ENCODE data around the gene GIGYF1.
"Not testable (repeated sequence)": the region's sequence is repeated elsewhere in the genome, so short reads cannot be mapped to it uniquely, and the experiment has no call there.

Gene GIGYF1

GRCh38 chr7:100726996-100727761, 33.1 kb upstream of the GIGYF1 start:
- ATAC-seq: no peak
- no peak for TF ChIP-seq BACH2 (CRISPR knock-in tag; IDR thresholded peaks at IDR 0.05; ENCODE audit: borderline replicate concordance)
- no peak for TF ChIP-seq POU6F1 (CRISPR knock-in tag; IDR thresholded peaks at IDR 0.05; ENCODE audit: borderline replicate concordance, low read depth)

GRCh38 chr7:100724364-100724763, 30.3 kb upstream of the GIGYF1 start:
- not testable (repeated sequence) for ATAC-seq

GRCh38 chr7:100723732-100724275, 29.8 kb upstream of the GIGYF1 start:
- ATAC-seq: no peak
- TF ChIP-seq GLIS3 (CRISPR knock-in tag; IDR thresholded peaks at IDR 0.05) (no peak), ZNF565 (CRISPR knock-in tag; conservative IDR thresholded peaks at IDR 0.05; ENCODE audit: low read depth) (no peak), ARNTL (CRISPR knock-in tag; IDR thresholded peaks at IDR 0.05; ENCODE audit: borderline replicate concordance, low read depth) (no peak), CSDC2 (CRISPR knock-in tag; IDR thresholded peaks at IDR 0.05) (no peak), CREB5 (CRISPR knock-in tag; IDR thresholded peaks at IDR 0.05; ENCODE audit: low read depth) (no peak), OSR1 (CRISPR knock-in tag; IDR thresholded peaks at IDR 0.05) (no peak), ESRRG (CRISPR knock-in tag; IDR thresholded peaks at IDR 0.05) (no peak), ZNF8 (CRISPR knock-in tag; IDR thresholded peaks at IDR 0.05) (no peak), SNAI2 (CRISPR knock-in tag; IDR thresholded peaks at IDR 0.05) (no peak), PATZ1 (CRISPR knock-in tag; IDR thresholded peaks at IDR 0.05; ENCODE audit: borderline replicate concordance) (no peak), ZFP30 (CRISPR knock-in tag; IDR thresholded peaks at IDR 0.05) (no peak), PPARA (CRISPR knock-in tag; IDR thresholded peaks at IDR 0.05; ENCODE audit: borderline replicate concordance) (no peak)

GRCh38 chr7:100722480-100723212, 28.6 kb upstream of the GIGYF1 start:
- no peak for ATAC-seq
- no peak for TF ChIP-seq SNAI2 (CRISPR knock-in tag; IDR thresholded peaks at IDR 0.05)
- TF ChIP-seq ZNF565 (CRISPR knock-in tag; conservative IDR thresholded peaks at IDR 0.05; ENCODE audit: low read depth): no peak
- no peak for TF ChIP-seq ZNF70 (CRISPR knock-in tag; IDR thresholded peaks at IDR 0.05)
- no peak for TF ChIP-seq ZNF8 (CRISPR knock-in tag; IDR thresholded peaks at IDR 0.05)
- no peak for TF ChIP-seq CREB5 (CRISPR knock-in tag; IDR thresholded peaks at IDR 0.05; ENCODE audit: low read depth)
- no peak for TF ChIP-seq TCF4 (CRISPR knock-in tag; IDR thresholded peaks at IDR 0.05; ENCODE audit: borderline replicate concordance)
- TF ChIP-seq CSDC2 (CRISPR knock-in tag; IDR thresholded peaks at IDR 0.05): no peak
- no peak for TF ChIP-seq CSRNP3 (CRISPR knock-in tag; IDR thresholded peaks at IDR 0.05)

Data from SK-N-SH treated with all-trans-retinoic acid at 6 μM for 48 hours (cell line).